Loucy (cell line): ENCODE results near the gene CPA5.

Experiments
- EZH2phosphoT487 ChIP-seq: fragments of 200-600 bp; IDR thresholded peaks from 2 replicates; pipeline ENCODE4 v1.6.1; 2018; ENCODE audit warnings: antibody characterized with exemption, mild to moderate bottlenecking, moderate library complexity, borderline replicate concordance
- TF ChIP-seq, protein P1 (sequence below): fragments of 200-600 bp; sonication (generic); conservative IDR thresholded peaks from 2 replicates; pipeline ENCODE4 v1.5.1; 2014; ENCODE audit warnings: mild to moderate bottlenecking, antibody characterized with exemption, low read length

DNA sequence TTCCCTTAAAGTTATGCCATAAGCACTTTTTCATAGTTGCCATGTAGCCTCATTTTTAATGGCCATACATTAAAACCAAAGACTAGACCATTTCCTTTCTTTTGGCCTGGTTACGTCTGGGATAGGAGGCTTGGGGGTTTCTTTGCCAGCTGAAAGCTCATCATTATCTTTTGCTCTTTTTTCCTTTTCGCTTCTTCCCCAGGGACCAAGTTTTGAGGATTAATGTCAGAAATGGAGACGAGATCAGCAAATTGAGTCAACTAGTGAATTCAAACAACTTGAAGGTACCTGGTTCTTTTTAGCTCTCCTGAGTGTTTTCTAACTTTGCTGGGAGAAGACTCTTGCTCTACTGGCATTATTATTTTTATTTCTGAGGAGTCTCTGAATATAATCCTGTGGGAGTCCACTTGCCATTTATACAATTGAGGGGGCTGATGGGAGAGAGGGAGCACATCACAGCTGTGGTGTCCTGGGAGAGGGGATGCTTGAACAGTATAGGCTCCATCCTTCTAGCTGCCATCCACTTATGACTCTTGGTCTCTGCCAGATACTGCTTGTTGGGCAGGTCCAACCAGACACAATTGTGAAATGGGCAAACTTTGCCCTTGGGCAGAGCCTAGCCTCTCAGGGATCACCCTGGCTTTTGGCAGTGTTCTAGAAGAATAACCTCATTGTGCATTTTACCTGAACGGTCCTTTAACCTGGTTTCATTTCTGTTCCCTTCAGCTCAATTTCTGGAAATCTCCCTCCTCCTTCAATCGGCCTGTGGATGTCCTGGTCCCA lies 45.9 kb upstream of the CPA5 start:
- TF ChIP-seq, protein P1, sequence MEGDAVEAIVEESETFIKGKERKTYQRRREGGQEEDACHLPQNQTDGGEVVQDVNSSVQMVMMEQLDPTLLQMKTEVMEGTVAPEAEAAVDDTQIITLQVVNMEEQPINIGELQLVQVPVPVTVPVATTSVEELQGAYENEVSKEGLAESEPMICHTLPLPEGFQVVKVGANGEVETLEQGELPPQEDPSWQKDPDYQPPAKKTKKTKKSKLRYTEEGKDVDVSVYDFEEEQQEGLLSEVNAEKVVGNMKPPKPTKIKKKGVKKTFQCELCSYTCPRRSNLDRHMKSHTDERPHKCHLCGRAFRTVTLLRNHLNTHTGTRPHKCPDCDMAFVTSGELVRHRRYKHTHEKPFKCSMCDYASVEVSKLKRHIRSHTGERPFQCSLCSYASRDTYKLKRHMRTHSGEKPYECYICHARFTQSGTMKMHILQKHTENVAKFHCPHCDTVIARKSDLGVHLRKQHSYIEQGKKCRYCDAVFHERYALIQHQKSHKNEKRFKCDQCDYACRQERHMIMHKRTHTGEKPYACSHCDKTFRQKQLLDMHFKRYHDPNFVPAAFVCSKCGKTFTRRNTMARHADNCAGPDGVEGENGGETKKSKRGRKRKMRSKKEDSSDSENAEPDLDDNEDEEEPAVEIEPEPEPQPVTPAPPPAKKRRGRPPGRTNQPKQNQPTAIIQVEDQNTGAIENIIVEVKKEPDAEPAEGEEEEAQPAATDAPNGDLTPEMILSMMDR = no peak
- no peak for TF ChIP-seq EZH2phosphoT487
